Stimulated activated CD4-positive, alpha-beta T cell treated with anti-CD3 and anti-CD28 coated beads, Interleukin-12 subunit alpha, Interleukin-12 subunit beta, amount 100 ng/mL, for 48 hours (primary cell): ENCODE results near the gene HOXA3.

ENCODE experiments used
- DNase-seq, 3 donors: peaks; one replicate each; pipeline ENCODE4 v3.0.0-alpha.2; 2020; ENCODE audit warnings: low read depth in 2 of 3, low spot score in 1 of 3

Gene HOXA3

GRCh38 chr7:27145914-27146412 lies 6.4 kb downstream of the HOXA3 start:
- DNase-seq: no peak

- DNase-seq: no peak
Observed at GRCh38 chr7:27145165-27145913, 7.0 kb downstream of the HOXA3 start.

DNA sequence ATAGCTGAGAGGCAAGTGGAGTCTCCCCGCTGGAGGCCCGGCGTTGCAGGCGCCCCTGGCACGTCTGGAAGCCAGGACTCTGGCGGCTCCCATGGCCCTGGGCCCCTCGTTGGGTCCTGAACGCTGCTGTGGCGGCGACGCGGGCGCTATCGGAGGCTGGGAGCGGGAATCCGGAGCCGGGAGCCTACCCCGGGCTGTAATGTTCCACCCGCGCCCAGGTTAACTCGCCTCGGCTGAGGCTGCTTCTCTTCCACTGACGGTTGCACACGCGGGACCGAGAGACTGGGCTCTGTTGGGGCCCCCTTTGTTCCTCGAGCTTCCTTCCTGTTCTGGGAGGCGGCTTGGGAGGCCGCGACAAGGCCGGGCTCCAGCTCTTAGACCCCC lies 7.6 kb downstream of the HOXA3 start:
- no peak for DNase-seq

GRCh38 chr7:27143950-27144780 lies 8.2 kb downstream of the HOXA3 start:
- no peak for DNase-seq

GRCh38 chr7:27143023-27143949 lies 9.1 kb downstream of the HOXA3 start, which contains the start of gene HOXA5:
TSS of gene HOXA5 (minus strand) at chr7:27143681. CDS start at chr7:27143607, 74 bp downstream.
- no peak for DNase-seq

- DNase-seq: no peak
Observed at GRCh38 chr7:27142580-27143022, 9.8 kb downstream of the HOXA3 start.

DNA sequence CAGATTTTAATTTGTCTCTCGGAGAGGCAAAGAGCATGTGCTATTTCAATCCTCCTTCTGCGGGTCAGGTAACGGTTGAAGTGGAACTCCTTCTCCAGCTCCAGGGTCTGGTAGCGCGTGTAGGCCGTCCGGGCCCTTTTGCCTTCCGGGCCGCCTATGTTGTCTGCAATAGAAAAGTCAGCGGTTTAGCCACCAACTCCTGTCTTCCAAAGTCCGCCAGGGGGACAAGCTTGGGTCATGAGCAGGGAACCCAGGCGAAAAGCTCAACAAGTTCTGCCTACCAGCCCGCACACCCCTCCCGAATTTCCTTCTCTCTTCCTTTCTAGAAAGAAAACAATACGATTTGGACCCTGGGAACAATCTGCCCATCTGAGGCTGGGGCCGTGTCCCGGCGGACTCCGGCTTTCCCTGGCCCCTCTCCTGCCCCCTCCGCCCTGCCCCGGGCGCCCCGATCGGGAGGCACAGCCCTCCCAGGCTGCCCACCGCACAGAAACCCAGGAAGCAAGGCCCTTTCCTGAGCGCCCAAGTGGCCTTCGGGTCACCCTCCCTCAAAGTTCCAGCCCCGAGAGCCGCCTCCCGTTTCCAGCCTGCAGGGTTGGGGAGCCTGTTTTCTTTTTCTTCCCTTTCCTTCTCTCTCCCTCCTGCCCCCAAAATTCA lies 10.3 kb downstream of the HOXA3 start:
- DNase-seq: no peak

GRCh38 chr7:27141137-27141922 lies 11.1 kb downstream of the HOXA3 start:
- no peak for DNase-seq

DNA sequence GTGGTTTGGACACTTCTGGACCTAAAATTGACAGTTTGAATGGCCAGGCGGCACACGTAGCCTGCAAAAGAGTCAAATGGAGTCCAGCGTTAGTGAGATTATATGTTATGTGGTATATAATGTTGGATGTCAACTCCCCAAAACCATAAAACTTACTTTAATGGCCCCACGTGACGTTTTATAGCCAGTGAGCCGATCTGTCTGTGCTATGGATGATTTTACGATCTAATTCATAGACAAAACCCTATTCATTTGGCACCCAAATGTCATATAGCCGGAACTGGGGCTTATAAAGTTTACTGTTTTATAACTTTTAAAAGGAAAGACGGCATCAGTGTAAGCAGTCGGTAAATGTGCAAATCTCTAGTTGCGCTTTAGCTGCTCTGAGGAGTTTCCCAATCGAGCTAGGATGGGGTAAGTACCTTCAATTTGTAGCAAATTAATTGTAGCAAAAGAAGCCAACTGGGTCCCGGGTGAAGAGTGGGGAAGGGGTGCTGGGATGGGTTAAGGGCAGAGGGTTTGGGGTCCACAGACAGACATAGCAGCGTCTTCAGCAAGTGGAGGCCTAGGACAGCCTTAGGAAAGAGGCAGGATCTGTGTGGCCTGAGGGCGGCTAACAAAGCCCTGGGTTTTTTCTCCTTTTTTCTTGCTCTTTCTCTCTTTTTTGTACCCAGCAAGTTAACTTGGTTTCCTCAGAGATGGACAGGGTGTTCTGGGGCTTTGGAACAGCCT lies 12.1 kb downstream of the HOXA3 start:
- DNase-seq: no peak

GRCh38 chr7:27139334-27140125 lies 12.9 kb downstream of the HOXA3 start:
- no peak for DNase-seq

GRCh38 chr7:27138985-27139333 lies 13.4 kb downstream of the HOXA3 start:
- DNase-seq: no peak

GRCh38 chr7:27138472-27138871 lies 13.9 kb downstream of the HOXA3 start:
- no peak for DNase-seq

DNA sequence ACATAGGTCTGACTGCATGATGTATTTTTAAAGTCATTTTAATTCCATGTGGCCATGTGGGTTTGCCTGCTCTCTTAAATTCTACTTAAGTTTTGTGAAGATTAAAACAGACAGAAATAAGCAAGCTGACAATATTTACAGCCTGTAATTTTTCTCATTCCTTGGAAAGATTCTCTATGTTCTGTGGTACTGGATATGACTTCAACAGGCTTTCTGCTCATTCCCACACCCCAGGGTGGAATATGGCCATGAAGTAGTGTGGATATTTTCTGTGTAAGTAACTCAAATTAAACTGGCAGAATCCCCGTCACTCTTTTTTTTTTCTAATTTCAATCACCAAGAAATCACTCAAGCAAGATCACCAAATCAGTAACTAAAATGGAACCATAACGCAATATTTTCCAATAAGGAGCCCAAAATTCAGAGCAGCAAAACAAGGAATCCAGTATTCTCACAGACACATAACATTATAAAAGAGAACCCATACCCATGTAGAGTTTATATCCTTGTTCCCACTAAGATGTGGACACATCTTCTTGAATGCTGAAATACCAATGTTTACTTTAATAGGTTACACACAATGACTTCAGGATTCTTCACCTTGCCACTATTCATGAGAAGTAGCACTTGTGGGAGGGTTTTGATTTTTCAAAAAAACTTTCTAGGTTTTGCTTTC lies 14.6 kb downstream of the HOXA3 start:
- no peak for DNase-seq

DNA sequence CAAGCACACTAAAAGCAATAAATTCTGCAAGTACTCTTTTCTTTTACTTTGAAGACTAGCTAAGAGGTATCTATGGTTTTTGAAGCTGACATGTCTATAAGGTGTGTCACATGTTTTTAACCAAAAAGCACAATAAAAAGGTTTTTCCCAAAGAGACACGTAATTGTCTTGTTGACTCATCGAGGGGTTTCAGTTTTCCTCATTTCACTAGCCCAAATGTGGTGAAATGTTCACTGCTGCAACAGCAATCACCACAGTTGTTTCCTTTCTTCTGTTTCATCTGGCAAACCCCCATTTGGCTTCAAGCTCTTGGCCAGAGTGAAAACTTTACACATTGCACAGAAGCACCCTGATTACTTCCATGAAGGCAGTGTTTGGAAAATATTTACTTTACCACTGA lies 18.0 kb downstream of the HOXA3 start:
- DNase-seq: no peak

DNA sequence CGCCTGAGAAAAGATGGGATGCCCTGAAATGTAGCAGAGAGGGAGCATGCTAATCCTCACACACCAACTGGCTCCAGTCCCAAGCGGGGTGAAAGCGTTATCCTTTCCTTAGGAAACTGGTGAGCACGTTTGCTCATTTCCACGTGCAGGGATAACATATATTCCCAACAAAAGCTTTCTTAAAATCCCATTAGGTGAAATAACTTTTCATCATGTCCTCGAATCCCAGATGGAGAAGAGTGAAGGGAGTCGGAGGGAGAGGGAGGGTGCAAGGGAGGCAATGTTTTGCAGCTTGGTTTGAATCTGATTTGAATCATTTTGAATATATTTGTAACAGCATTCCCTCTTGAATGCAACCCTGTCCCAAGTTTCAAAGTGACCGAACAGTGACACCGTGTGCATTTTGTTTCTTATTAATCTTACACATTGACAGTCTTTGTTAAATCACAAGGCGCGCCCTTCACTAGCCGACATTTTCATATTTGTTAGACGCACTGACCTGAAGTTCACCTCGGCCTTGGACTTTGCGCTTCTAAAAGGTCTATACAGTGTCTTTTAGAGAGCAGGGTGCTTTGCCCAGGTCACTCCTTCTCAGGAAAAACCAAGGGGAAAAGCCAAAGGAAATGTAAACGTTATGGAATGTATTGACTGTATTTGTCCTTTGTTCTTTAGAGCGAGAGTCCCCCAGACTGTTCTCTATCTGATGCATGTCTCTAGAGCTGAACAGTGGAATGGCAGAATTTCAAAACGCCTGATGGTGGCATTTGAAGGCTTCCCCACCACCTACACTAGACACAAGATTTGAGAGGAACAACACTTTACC lies 18.8 kb downstream of the HOXA3 start:
- no peak for DNase-seq

- no peak for DNase-seq
Observed at GRCh38 chr7:27132978-27133377, 19.4 kb downstream of the HOXA3 start.

DNA sequence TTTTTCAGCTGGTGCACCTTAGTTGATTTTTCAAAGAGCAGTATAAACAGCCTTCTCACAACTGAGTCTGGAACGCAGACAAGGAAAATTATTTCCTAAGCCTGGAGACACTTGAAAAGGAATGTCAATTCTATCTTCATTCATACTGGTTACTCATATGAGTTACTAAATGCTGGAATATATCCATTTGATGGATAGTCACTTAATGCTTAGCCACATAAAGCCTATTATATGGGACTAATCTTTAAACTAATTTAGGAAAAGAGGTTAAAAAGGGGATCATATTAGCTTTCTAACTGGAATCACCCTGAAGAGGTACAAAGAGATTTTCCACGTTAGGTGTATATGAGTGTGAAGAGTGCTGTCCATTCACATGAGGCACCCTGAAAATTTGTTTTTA lies 20.2 kb downstream of the HOXA3 start:
- no peak for DNase-seq
